ENCODE measurements around the gene SDF2L1.

Gene SDF2L1

GRCh38 chr22:21624880-21625791 lies 17.0 kb upstream of the SDF2L1 start:
- TF ChIP-seq CTCF (IDR thresholded peaks at IDR 0.05; ENCODE audit: low read depth, low read length) = no peak

GRCh38 chr22:21626073-21626734 lies 15.9 kb upstream of the SDF2L1 start:
- TF ChIP-seq CTCF (IDR thresholded peaks at IDR 0.05; ENCODE audit: low read depth, low read length) = no peak
- Histone ChIP-seq H3K36me3 (peaks cover 41% of the 10 kb centered on the region), H3K9me3 (ENCODE audit: severe bottlenecking) (no peaks in the 10 kb centered on the region), H3K4me3 (ENCODE audit: low read depth, low read length) (no peak overlapping the region), H3K27ac (no peak overlapping the region), H3K27me3 (ENCODE audit: insufficient read depth, low read depth, severe bottlenecking) (no peaks in the 10 kb centered on the region)
- DNase-seq = no peak

More at GRCh38 chr22:21624880-21625791, 17.0 kb upstream of the SDF2L1 start:
- Histone ChIP-seq H3K27me3 (ENCODE audit: insufficient read depth, low read depth, severe bottlenecking) (no peaks in the 10 kb centered on the region), H3K27ac (no peak overlapping the region), H3K36me3 (peaks cover 48% of the 10 kb centered on the region), H3K9me3 (ENCODE audit: severe bottlenecking) (no peaks in the 10 kb centered on the region), H3K4me3 (ENCODE audit: low read depth, low read length) (no peak overlapping the region)
- DNase-seq = no peak

DNA sequence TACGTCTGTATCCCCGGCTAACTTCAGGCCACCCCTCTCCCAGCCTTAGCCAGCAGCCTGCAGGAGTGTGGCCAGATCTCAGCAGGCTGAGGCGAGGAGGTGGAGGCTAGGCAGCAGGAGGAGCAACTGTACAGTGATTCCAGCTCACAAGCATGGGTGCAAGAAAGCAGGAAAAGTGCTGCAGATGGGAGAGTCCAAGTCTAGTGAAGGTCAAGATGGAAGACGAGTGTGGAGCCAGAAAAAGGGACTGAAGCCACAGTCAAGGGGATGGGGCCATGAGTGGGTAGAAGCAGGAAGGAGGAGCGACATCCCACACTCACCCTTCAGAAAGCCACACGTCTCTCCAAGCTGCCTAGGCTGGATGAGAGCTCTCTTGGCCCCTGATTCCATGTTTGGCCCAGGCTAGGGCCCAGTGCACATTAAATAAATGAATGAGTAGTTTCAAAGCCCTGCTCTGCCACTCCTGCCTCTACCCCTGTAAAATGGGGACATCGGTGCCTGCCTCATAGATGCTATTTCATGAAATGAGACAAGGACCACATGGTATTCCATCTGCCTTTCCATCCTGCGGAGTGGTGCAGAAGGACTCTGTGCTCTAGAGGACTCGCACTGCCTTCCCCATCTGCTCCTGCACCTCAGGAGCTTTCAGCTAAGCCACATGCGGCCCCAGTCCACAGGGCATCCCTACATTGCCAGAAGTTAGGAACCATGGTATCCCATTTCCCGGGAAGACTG lies 15.2 kb upstream of the SDF2L1 start:
- no peak overlapping the region for H3K4me3 ChIP-seq (ENCODE audit: low read depth, low read length)
- peaks cover 40% of the 10 kb centered on the region for H3K36me3 ChIP-seq
- no peak for TF ChIP-seq CTCF (IDR thresholded peaks at IDR 0.05; ENCODE audit: low read depth, low read length)

GRCh38 chr22:21628386-21629254 lies 13.5 kb upstream of the SDF2L1 start:
- Histone ChIP-seq H3K27ac (peak overlapping the region; percentile 88), H3K27me3 (ENCODE audit: insufficient read depth, low read depth, severe bottlenecking) (no peaks in the 10 kb centered on the region), H3K36me3 (peaks cover 23% of the 10 kb centered on the region), H3K4me3 (ENCODE audit: low read depth, low read length) (peak overlapping the region; percentile 80), H3K9me3 (ENCODE audit: severe bottlenecking) (no peaks in the 10 kb centered on the region)
- no peak for DNase-seq
- TF ChIP-seq CTCF (IDR thresholded peaks at IDR 0.05; ENCODE audit: low read depth, low read length) = no peak

More for the DNA sequence above, 15.2 kb upstream of the SDF2L1 start:
- H3K27me3 ChIP-seq (ENCODE audit: insufficient read depth, low read depth, severe bottlenecking) = no peaks in the 10 kb centered on the region
- H3K27ac ChIP-seq = no peak overlapping the region
- DNase-seq = no peak
- no peaks in the 10 kb centered on the region for H3K9me3 ChIP-seq (ENCODE audit: severe bottlenecking)

Data from WERI-Rb-1 (cell line).